CD4-positive, alpha-beta memory T cell (primary cell): ENCODE results near the gene DUSP28. TPM values are rescaled to one million over a fixed set of nuclear protein-coding genes. Genes with fewer than 3 reads are reported as not detected.
A peak's percentile ranks its signal among the peaks of the same experiment; 100 is the strongest.

ENCODE experiments used
- CTCF ChIA-PET: fragments of 350-600 bp; sonication (Branson Sonifier 250); formaldehyde crosslinking; loops from one replicate; lab custom pipeline; 2021; ENCODE audit warnings: inconsistent platforms; ENCODE audit not compliant: partially characterized antibody; lab: Charles Lee
- POLR2A ChIA-PET: fragments of 350-600 bp; sonication (Branson Sonifier 250); formaldehyde crosslinking; loops from one replicate; lab custom pipeline; 2021; ENCODE audit not compliant: partially characterized antibody; lab: Charles Lee
- DNase-seq, 5 donors: peaks; one replicate each; pipeline versions ENCODE4 v3.0.0 to v3.0.0-alpha.2; 2020 to 2022; ENCODE audit warnings: mixed read lengths in 1 of 5
- H3K27ac ChIP-seq: one replicate; pipeline ENCODE4 v1.7.0; 2013; ENCODE audit warnings: low read depth, low read length
- H3K27me3 ChIP-seq: 2 replicates; pipeline ENCODE4 v1.7.0; 2013; ENCODE audit warnings: mild to moderate bottlenecking, low read length, moderate library complexity; ENCODE audit not compliant: insufficient read depth
- H3K36me3 ChIP-seq: 2 replicates; pipeline ENCODE4 v1.7.0; 2013; ENCODE audit warnings: mild to moderate bottlenecking, low read length, moderate library complexity; ENCODE audit not compliant: insufficient read depth
- H3K4me1 ChIP-seq: 2 replicates; pipeline ENCODE4 v1.7.0; 2013; ENCODE audit warnings: mild to moderate bottlenecking, low read length, moderate library complexity; ENCODE audit not compliant: insufficient read depth
- H3K4me3 ChIP-seq, 2 donors: one replicate each; pipeline ENCODE4 v1.7.0; 2013; ENCODE audit warnings: low read length in 2 of 2, mild to moderate bottlenecking in 1 of 2
- H3K9me3 ChIP-seq, 2 donors: one replicate each; pipeline ENCODE4 v1.7.0; 2013; ENCODE audit warnings: low read length in 2 of 2, control low read depth in 1 of 2; ENCODE audit not compliant: control insufficient read depth in 1 of 2
- H3K27ac Mint-ChIP-seq, 7 donors: one replicate each; pipeline ENCODE4 v1.8.0; 2020 to 2021; ENCODE audit warnings: mixed read lengths in 7 of 7, mild to moderate bottlenecking in 6 of 7, inconsistent platforms in 3 of 7, moderate library complexity in 3 of 7
- H3K27me3 Mint-ChIP-seq, 2 donors: one replicate each; pipeline ENCODE4 v1.8.0; 2020 to 2021; ENCODE audit warnings: mixed read lengths in 2 of 2
- H3K36me3 Mint-ChIP-seq, 2 donors: one replicate each; pipeline ENCODE4 v1.8.0; 2020 to 2021; ENCODE audit warnings: mixed read lengths in 2 of 2, inconsistent platforms in 1 of 2, mild to moderate bottlenecking in 1 of 2
- H3K4me1 Mint-ChIP-seq, 4 donors: one replicate each; pipeline ENCODE4 v1.8.0; 2020 to 2021; ENCODE audit warnings: mixed read lengths in 4 of 4, mild to moderate bottlenecking in 1 of 4
- H3K4me3 Mint-ChIP-seq, 8 donors: one replicate each; pipeline ENCODE4 v1.8.0; 2020 to 2021; ENCODE audit warnings: mixed read lengths in 8 of 8, mild to moderate bottlenecking in 7 of 8, moderate library complexity in 6 of 8, inconsistent platforms in 3 of 8
- H3K9me3 Mint-ChIP-seq, 8 donors: one replicate each; pipeline ENCODE4 v1.8.0; 2020 to 2021; ENCODE audit warnings: mixed read lengths in 8 of 8, mild to moderate bottlenecking in 5 of 8, inconsistent platforms in 3 of 8, moderate library complexity in 1 of 8
- intact Hi-C: fragments of 100-400 bp; cut with micrococcal nuclease; formaldehyde crosslinking; loops from one replicate; pipeline ENCODE4 v1.15.1; 2023
- polyA plus RNA-seq, 2 donors: library from polyadenylated mRNA; unstranded; fragments of 300-500 nt; fragmentation: Illumina TruSeq; gene quantifications; one replicate each; pipeline ENCODE4 v1.2.3, GENCODE V29; 2021
- total RNA-seq, 2 experiments: library from RNA; stranded (reverse); gene quantifications; one replicate each; pipeline ENCODE4 v1.2.3, GENCODE V29; 2021

The DUSP28 gene
- total and polyA plus RNA-seq, 4 experiments from 2014 or later: 16.3 to 19.4 (median 18.4) TPM

DNA sequence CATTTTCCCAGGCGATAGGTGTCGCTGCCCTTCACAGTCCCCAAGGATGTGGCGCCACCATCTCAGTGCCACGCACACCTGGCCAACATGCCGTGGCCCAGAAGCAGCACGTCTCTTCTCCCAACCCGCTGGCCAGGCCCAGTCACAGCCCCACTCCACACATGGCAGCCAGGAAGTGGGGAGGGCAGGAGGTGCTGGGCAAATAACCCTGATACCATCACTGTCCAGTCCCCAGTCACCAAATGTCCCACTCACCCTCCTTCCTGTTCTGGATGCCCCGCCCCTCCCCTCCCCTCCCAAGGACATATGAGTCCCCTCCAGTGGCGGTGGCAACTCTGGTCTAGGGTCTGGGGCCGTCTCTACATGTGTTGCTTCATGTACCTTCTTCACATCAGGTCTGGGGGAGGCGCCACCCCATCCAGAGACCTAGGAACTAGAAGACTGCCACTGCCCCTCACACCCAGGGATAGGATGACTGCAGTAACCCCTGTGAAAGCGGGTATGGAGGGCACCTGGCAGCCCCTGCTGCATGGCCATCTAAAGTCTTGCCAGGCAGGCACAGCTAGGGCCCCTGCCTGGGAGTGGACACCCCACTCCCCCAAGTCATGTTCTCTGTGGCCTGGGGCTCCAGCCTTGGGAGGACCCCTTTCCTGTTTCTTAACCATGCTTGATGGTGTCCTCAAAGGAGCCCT lies 19.1 kb downstream of the DUSP28 start:
- H3K27me3 ChIP-seq: no peaks in the 10 kb centered on the region
- Mint-ChIP-seq H3K4me1 (peaks cover 18 to 42% (median 32%) of the 10 kb centered on the region in 4 donors), H3K4me3 (peak overlapping the region in 7 of 8 donors; percentile 5 to 70 (median 42)), H3K9me3 (peaks cover 0 to 2% (median 0%) of the 10 kb centered on the region in 8 donors), H3K27ac (peak overlapping the region; percentile 74 to 93 (median 88)), H3K36me3 (peaks cover 20 to 29% of the 10 kb centered on the region in 2 donors), H3K27me3 (no peaks in the 10 kb centered on the region)
- ChIA-PET POLR2A (interaction anchor here (1.1 to 16.4 kb wide), 8 partner anchors 8 to 65 kb away, joined by 3 to 249 read pairs (median 12); partner anchors contain the start of genes ANKMY1, DUSP28 and RNPEPL1), CTCF (interaction anchor here (1.0 to 2.2 kb wide), 14 partner anchors 9 to 89 kb away, joined by 3 to 57 read pairs (median 12); partner anchors contain the start of gene RNPEPL1)
- peaks cover 46% of the 10 kb centered on the region for H3K36me3 ChIP-seq
- H3K27ac ChIP-seq: peak overlapping the region; percentile 28
- H3K4me3 ChIP-seq: peak overlapping the region in 1 of 2 donors; percentile 8
- no peaks in the 10 kb centered on the region for H3K9me3 ChIP-seq
- no peak for DNase-seq
- peaks cover 27% of the 10 kb centered on the region for H3K4me1 ChIP-seq
- intact Hi-C loops: loop anchor here (1.0 kb wide), 2 partner anchors 13 to 65 kb away; no protein-coding TSS in a partner anchor

- peak overlapping the region; percentile 74 to 93 (median 88) for H3K27ac Mint-ChIP-seq
- DNase-seq: peak; percentile 83 to 89 (median 85)
- ChIA-PET POLR2A (interaction anchor here (0.7 to 16.4 kb wide), 10 partner anchors 9 to 68 kb away, joined by 3 to 249 read pairs (median 9); partner anchors contain the start of genes ANKMY1, DUSP28, GPR35 and RNPEPL1), CTCF (interaction anchor here (1.0 to 2.2 kb wide), 14 partner anchors 9 to 88 kb away, joined by 3 to 57 read pairs (median 12); partner anchors contain the start of gene RNPEPL1)
- peaks cover 19 to 50% (median 36%) of the 10 kb centered on the region in 4 donors for H3K4me1 Mint-ChIP-seq
- no peaks in the 10 kb centered on the region for H3K27me3 Mint-ChIP-seq
- Histone ChIP-seq H3K4me3 (peak overlapping the region in 1 of 2 donors; percentile 8), H3K27me3 (no peaks in the 10 kb centered on the region), H3K4me1 (peaks cover 34% of the 10 kb centered on the region), H3K9me3 (no peaks in the 10 kb centered on the region), H3K36me3 (peaks cover 38% of the 10 kb centered on the region), H3K27ac (peak overlapping the region; percentile 30)
- intact Hi-C loops: loop anchor here (1.0 kb wide), 2 partner anchors 14 to 66 kb away; no protein-coding TSS in a partner anchor
- peaks cover 0 to 2% (median 0%) of the 10 kb centered on the region in 8 donors for H3K9me3 Mint-ChIP-seq
- peaks cover 20 to 29% of the 10 kb centered on the region in 2 donors for H3K36me3 Mint-ChIP-seq
- peak overlapping the region; percentile 5 to 70 (median 47) for H3K4me3 Mint-ChIP-seq
Measured at GRCh38 chr2:240579771-240580614, 19.8 kb downstream of the DUSP28 start.

DNA sequence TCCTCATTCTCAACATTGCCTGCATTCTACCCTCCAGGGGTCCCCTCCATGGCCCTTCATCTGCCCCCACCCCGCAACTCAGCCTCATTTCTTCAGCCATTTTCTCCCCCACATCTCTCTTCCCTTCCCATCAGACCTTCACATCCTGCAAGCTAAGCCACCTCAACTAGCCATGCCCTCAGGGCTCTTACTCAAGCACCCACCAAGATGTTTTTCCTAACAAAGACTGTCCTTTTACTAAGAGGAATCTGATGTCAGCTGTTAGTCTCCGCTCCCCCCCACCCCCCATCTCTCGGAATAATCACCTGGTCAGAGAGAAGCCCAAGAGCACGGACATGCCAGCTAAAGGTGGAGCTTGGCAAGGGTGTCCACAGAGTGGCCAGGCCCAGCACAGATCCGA lies 21.7 kb downstream of the DUSP28 start:
- H3K27me3 ChIP-seq: no peaks in the 10 kb centered on the region
- CTCF ChIA-PET: interaction anchor here (1.0 to 1.6 kb wide), 3 partner anchors 15 to 68 kb away, joined by 3 to 6 read pairs (median 5); no protein-coding TSS in a partner anchor
- peaks cover 22% of the 10 kb centered on the region for H3K36me3 ChIP-seq
- H3K27ac Mint-ChIP-seq: peak overlapping the region in 4 of 7 donors; percentile 52 to 75 (median 58)
- H3K9me3 Mint-ChIP-seq: peaks cover 0 to 2% (median 0%) of the 10 kb centered on the region in 8 donors
- no peaks in the 10 kb centered on the region for H3K9me3 ChIP-seq
- H3K36me3 Mint-ChIP-seq: peaks cover 20 to 24% of the 10 kb centered on the region in 2 donors
- intact Hi-C loops: no loop called here
- H3K4me1 Mint-ChIP-seq: peaks cover 19 to 61% (median 42%) of the 10 kb centered on the region in 4 donors
- no peak overlapping the region for H3K4me3 ChIP-seq
- peaks cover 44% of the 10 kb centered on the region for H3K4me1 ChIP-seq
- H3K4me3 Mint-ChIP-seq: no peak overlapping the region
- no peak overlapping the region for H3K27ac ChIP-seq
- POLR2A ChIA-PET: interaction anchor here (7.0 kb wide), 1 partner anchor 16 kb away, joined by 131 read pairs; no protein-coding TSS in a partner anchor
- H3K27me3 Mint-ChIP-seq: no peaks in the 10 kb centered on the region
- DNase-seq: no peak

- Mint-ChIP-seq H3K4me1 (peaks cover 23 to 70% (median 51%) of the 10 kb centered on the region in 4 donors), H3K36me3 (peaks cover 20 to 30% of the 10 kb centered on the region in 2 donors), H3K9me3 (peaks cover 0 to 2% (median 0%) of the 10 kb centered on the region in 8 donors), H3K4me3 (no peak overlapping the region), H3K27ac (peak overlapping the region in 2 of 7 donors; percentile 7 to 76), H3K27me3 (no peaks in the 10 kb centered on the region)
- Histone ChIP-seq H3K4me3 (no peak overlapping the region), H3K36me3 (peaks cover 13% of the 10 kb centered on the region), H3K27ac (no peak overlapping the region), H3K4me1 (peaks cover 50% of the 10 kb centered on the region), H3K9me3 (no peaks in the 10 kb centered on the region), H3K27me3 (no peaks in the 10 kb centered on the region)
- ChIA-PET CTCF (interaction anchor here (1.0 to 1.6 kb wide), 3 partner anchors 16 to 69 kb away, joined by 3 to 6 read pairs (median 5); no protein-coding TSS in a partner anchor), POLR2A (interaction anchor here (7.7 kb wide), 1 partner anchor 15 kb away, joined by 461 read pairs; the partner anchor contains the start of genes DUSP28 and RNPEPL1)
- intact Hi-C loops: no loop called here
- no peak for DNase-seq
Measured at GRCh38 chr2:240582781-240583180, 22.6 kb downstream of the DUSP28 start.

- Mint-ChIP-seq H3K27ac (peak overlapping the region in 2 of 7 donors; percentile 7 to 36), H3K36me3 (peaks cover 24 to 37% of the 10 kb centered on the region in 2 donors), H3K4me1 (peaks cover 33 to 74% (median 58%) of the 10 kb centered on the region in 4 donors), H3K27me3 (no peaks in the 10 kb centered on the region), H3K9me3 (peaks cover 0 to 2% (median 0%) of the 10 kb centered on the region in 8 donors), H3K4me3 (no peak overlapping the region)
- ChIA-PET CTCF (interaction anchor here (1.5 to 4.2 kb wide), 2 partner anchors 23 to 70 kb away, joined by 4 to 46 read pairs; partner anchors contain the start of gene DUSP28), POLR2A (interaction anchor here (7.7 kb wide), 1 partner anchor 16 kb away, joined by 461 read pairs; the partner anchor contains the start of genes DUSP28 and RNPEPL1)
- H3K4me3 ChIP-seq: no peak overlapping the region
- no peaks in the 10 kb centered on the region for H3K27me3 ChIP-seq
- H3K4me1 ChIP-seq: peaks cover 56% of the 10 kb centered on the region
- H3K27ac ChIP-seq: no peak overlapping the region
- DNase-seq: peak in 1 of 5 donors; percentile 22
- no peaks in the 10 kb centered on the region for H3K9me3 ChIP-seq
- peaks cover 3% of the 10 kb centered on the region for H3K36me3 ChIP-seq
- intact Hi-C loops: no loop called here
Measured at GRCh38 chr2:240583774-240584173, 23.6 kb downstream of the DUSP28 start.

DNA sequence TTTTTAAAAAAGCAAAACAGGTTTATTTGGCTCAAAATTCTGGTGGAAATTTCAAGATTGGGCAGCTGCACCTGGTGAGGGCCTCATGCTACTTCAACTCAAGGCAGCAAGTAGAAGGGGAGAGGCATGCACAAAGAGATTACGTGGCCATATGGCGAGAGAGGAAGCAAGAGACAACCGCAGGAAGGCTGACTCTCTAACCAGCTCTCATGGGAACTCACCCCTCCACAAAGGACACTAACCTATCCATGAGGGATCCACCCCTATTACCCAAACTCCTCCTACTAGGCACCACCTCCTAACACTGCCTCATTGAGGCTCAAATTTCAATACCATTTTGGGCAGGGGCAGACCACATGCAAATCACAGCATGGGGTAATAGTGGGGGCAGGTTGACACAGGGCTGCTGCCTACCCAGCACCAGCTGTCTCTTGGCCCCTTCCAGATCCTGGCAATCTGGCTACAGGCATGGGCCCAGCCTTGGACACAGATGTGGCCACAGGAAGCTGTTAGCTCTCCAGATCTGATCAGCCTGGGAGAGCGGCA lies 24.4 kb downstream of the DUSP28 start:
- Mint-ChIP-seq H3K36me3 (peaks cover 29 to 39% of the 10 kb centered on the region in 2 donors), H3K4me1 (peaks cover 31 to 72% (median 54%) of the 10 kb centered on the region in 4 donors), H3K9me3 (peaks cover 0 to 2% (median 0%) of the 10 kb centered on the region in 8 donors), H3K4me3 (peak overlapping the region; percentile 46 to 97 (median 72)), H3K27me3 (no peaks in the 10 kb centered on the region), H3K27ac (peak overlapping the region in 4 of 7 donors; percentile 46 to 83 (median 70))
- DNase-seq: peak in 1 of 5 donors; percentile 35
- Histone ChIP-seq H3K27me3 (no peaks in the 10 kb centered on the region), H3K27ac (no peak overlapping the region), H3K4me3 (no peak overlapping the region), H3K9me3 (no peaks in the 10 kb centered on the region), H3K36me3 (peaks cover 7% of the 10 kb centered on the region), H3K4me1 (peaks cover 54% of the 10 kb centered on the region)
- ChIA-PET POLR2A (interaction anchor here (5.1 to 7.7 kb wide), 2 partner anchors 16 to 39 kb away, joined by 69 to 461 read pairs; partner anchors contain the start of genes DUSP28, GPR35 and RNPEPL1), CTCF (interaction anchor here (1.5 to 5.3 kb wide), 4 partner anchors 18 to 70 kb away, joined by 4 to 61 read pairs (median 36); partner anchors contain the start of genes ANKMY1 and DUSP28)
- intact Hi-C loops: no loop called here
